Measurements from ENCODE around the gene FSD2. TPM values are rescaled to one million over a fixed set of nuclear protein-coding genes. Genes with fewer than 3 reads are reported as not detected.

The FSD2 gene
- total and polyA plus RNA-seq, 10 of the 15 experiments (the other 5 are each of a cell fraction or from before 2014, with no cell fraction given) = under 0.01 to 0.39 (median 0.07) TPM; not detected in 3

GRCh38 chr15:82843566-82843965, 37.7 kb upstream of the FSD2 start:
- peaks cover 6% of the 10 kb centered on the region; the same call in 1 of the 2 replicates for H3K4me1 ChIP-seq (ENCODE audit: control insufficient read depth, insufficient read depth, low read length)
- H3K27me3 ChIP-seq (replicated peaks in 1 of 2; ENCODE audit: control insufficient read depth in 2 of 2, insufficient read depth in 2 of 2, low read length in 1 of 2) = peaks cover 0 to 5% of the 10 kb centered on the region in 2 experiments; a peak in 1 of 4 replicates
- no peak overlapping the region for H3K4me2 ChIP-seq (ENCODE audit: control insufficient read depth, insufficient read depth)
- no peaks in the 10 kb centered on the region for H3K9me3 ChIP-seq (replicated peaks; ENCODE audit: control insufficient read depth, insufficient read depth, low read length)
- H3K27ac ChIP-seq (ENCODE audit: control insufficient read depth, insufficient read depth) = no peak overlapping the region
- ChIA-PET POLR2A (interaction anchor here (0.6 kb wide), 1 partner anchor 1000 kb away, joined by 5 read pairs; no protein-coding TSS in a partner anchor), RAD21 (ENCODE audit: unreplicated experiment) (interaction anchor here (1.0 kb wide), 2 partner anchors 11 to 32 kb away, joined by 4 to 5 read pairs; no protein-coding TSS in a partner anchor), SMC1A (ENCODE audit: uncharacterized antibody, unreplicated experiment) (interaction anchor here (0.6 to 1.0 kb wide), 3 partner anchors 10 to 313 kb away, joined by 3 to 8 read pairs (median 3); no protein-coding TSS in a partner anchor), CTCF (interaction anchor here (1.4 kb wide), 1 partner anchor 32 kb away, joined by 4 read pairs; no protein-coding TSS in a partner anchor)
- in situ Hi-C loops (cut with MboI) = no loop called here
- WGBS (ENCODE audit: insufficient coverage, insufficient replicate concordance, low lambda C conversion rate, missing lambda C conversion rate) = 23% methylated on average over 3 of the region's 3 CpGs
- intact Hi-C loops (cut with micrococcal nuclease; ENCODE audit: unreplicated experiment) = loop anchor here (10.0 kb wide), 1 partner anchor 89 kb away; no protein-coding TSS in a partner anchor
- no peaks in the 10 kb centered on the region for H3K79me2 ChIP-seq (ENCODE audit: control insufficient read depth, insufficient read depth, low read length)
- no peaks in the 10 kb centered on the region for H4K20me1 ChIP-seq (ENCODE audit: control insufficient read depth, insufficient read depth)
- BruUV-seq (replicated peaks) = no TSS peak
- ATAC-seq = peak; percentile 42; the same call in 1 of the 3 replicates
- no peak overlapping the region for H3K4me3 ChIP-seq
- H2AFZ ChIP-seq (ENCODE audit: control insufficient read depth, low read depth, low read length) = no peak overlapping the region
- DNase-seq (ENCODE audit: low read depth, low spot score) = no peak
- H3K9ac ChIP-seq (ENCODE audit: control insufficient read depth, insufficient read depth, low read length) = no peak overlapping the region
- H3K36me3 ChIP-seq (ENCODE audit: control insufficient read depth in 2 of 2, insufficient read depth in 2 of 2, low read length in 1 of 2) = no peaks in the 10 kb centered on the region
- no peak for TF ChIP-seq SRF (IDR thresholded peaks at IDR 0.05; ENCODE audit: low read depth in 2 of 2, low read length in 2 of 2)
- no peak for TF ChIP-seq YBX1 (IDR thresholded peaks at IDR 0.05)
- TF ChIP-seq NRF1 (conservative IDR thresholded peaks at IDR 0.05; ENCODE audit: low read depth, low read length) = no peak
- TF ChIP-seq SIX5 (IDR thresholded peaks at IDR 0.05; ENCODE audit: low read depth, low read length, severe bottlenecking) = no peak
- TF ChIP-seq IKZF1 (conservative IDR thresholded peaks at IDR 0.05) = no peak
- TF ChIP-seq PML (IDR thresholded peaks at IDR 0.05; ENCODE audit: low read length) = no peak
- TF ChIP-seq, protein P1, sequence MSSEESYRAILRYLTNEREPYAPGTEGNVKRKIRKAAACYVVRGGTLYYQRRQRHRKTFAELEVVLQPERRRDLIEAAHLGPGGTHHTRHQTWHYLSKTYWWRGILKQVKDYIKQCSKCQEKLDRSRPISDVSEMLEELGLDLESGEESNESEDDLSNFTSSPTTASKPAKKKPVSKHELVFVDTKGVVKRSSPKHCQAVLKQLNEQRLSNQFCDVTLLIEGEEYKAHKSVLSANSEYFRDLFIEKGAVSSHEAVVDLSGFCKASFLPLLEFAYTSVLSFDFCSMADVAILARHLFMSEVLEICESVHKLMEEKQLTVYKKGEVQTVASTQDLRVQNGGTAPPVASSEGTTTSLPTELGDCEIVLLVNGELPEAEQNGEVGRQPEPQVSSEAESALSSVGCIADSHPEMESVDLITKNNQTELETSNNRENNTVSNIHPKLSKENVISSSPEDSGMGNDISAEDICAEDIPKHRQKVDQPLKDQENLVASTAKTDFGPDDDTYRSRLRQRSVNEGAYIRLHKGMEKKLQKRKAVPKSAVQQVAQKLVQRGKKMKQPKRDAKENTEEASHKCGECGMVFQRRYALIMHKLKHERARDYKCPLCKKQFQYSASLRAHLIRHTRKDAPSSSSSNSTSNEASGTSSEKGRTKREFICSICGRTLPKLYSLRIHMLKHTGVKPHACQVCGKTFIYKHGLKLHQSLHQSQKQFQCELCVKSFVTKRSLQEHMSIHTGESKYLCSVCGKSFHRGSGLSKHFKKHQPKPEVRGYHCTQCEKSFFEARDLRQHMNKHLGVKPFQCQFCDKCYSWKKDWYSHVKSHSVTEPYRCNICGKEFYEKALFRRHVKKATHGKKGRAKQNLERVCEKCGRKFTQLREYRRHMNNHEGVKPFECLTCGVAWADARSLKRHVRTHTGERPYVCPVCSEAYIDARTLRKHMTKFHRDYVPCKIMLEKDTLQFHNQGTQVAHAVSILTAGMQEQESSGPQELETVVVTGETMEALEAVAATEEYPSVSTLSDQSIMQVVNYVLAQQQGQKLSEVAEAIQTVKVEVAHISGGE (CRISPR knock-in tag; IDR thresholded peaks at IDR 0.05) = no peak
- TF ChIP-seq ZNF384 (IDR thresholded peaks at IDR 0.05; ENCODE audit: borderline replicate concordance, low read depth, low read length) = 0 out of 2 replicates have a peak, but pooled peaks have one; percentile 17
- FAIRE-seq = no peak

All from GM12878 (cell line).